ENCODE data around the gene TPH2. TPM values are rescaled to one million over a fixed set of nuclear protein-coding genes. Genes with fewer than 3 reads are reported as not detected.

TPH2 gene
- polyA plus RNA-seq, 2 of the 4 experiments (the other 2 are of a cell fraction), result not detected

- TF ChIP-seq RNF2 (IDR thresholded peaks at IDR 0.05; ENCODE audit: borderline replicate concordance, low read depth) (no peak), POLR2AphosphoS2 (conservative IDR thresholded peaks at IDR 0.05; ENCODE audit: low read length) (no peak)
Observed at GRCh38 chr12:72041811-72042210, 103.2 kb downstream of the TPH2 start (continued).

- DNase-seq (ENCODE audit: low read depth in 1 of 2, low spot score in 1 of 2) (no peak), ATAC-seq (no peak), FAIRE-seq (no peak)
- H3K4me1 ChIP-seq, result no peaks in the 10 kb centered on the region
- no peak overlapping the region for H3K27ac ChIP-seq
- H3K4me3 ChIP-seq, result no peak overlapping the region
- H3K4me2 ChIP-seq, result no peak overlapping the region
- WGBS (ENCODE audit: missing lambda C conversion rate), result 5% methylated on average over 2 of the region's 2 CpGs
- TF ChIP-seq PHF8 (IDR thresholded peaks at IDR 0.05; ENCODE audit: borderline replicate concordance, low read depth), result no peak
- TF ChIP-seq POLR2A (IDR thresholded peaks at IDR 0.05; ENCODE audit: low read length), result no peak
- no peak for TF ChIP-seq PBX3 (IDR thresholded peaks at IDR 0.05)
- no peak for TF ChIP-seq BHLHE40 (IDR thresholded peaks at IDR 0.05; ENCODE audit: low read depth, low read length)
- no peak for TF ChIP-seq EHMT2 (IDR thresholded peaks at IDR 0.05; ENCODE audit: low read depth)
- TF ChIP-seq RARB (CRISPR knock-in tag; IDR thresholded peaks at IDR 0.05), result no peak
- no peak for TF ChIP-seq ZFP36 (IDR thresholded peaks at IDR 0.05; ENCODE audit: borderline replicate concordance, partially characterized antibody)
- no peak for TF ChIP-seq ZSCAN20 (CRISPR knock-in tag; IDR thresholded peaks at IDR 0.05)
- TF ChIP-seq E2F6 (IDR thresholded peaks at IDR 0.05; ENCODE audit: borderline replicate concordance, low read depth), result no peak
- no peak for TF ChIP-seq CHD4 (IDR thresholded peaks at IDR 0.05; ENCODE audit: borderline replicate concordance)
- TF ChIP-seq POLR2AphosphoS2 (conservative IDR thresholded peaks at IDR 0.05; ENCODE audit: low read length), result no peak
- TF ChIP-seq CBX8 (IDR thresholded peaks at IDR 0.05), result no peak
- TF ChIP-seq ELK1 (IDR thresholded peaks at IDR 0.05; ENCODE audit: low read depth, low read length), result no peak
- TF ChIP-seq NPAS2 (CRISPR knock-in tag; IDR thresholded peaks at IDR 0.05; ENCODE audit: borderline replicate concordance), result no peak
- no peak for TF ChIP-seq KDM5A (IDR thresholded peaks at IDR 0.05)
- no peak for TF ChIP-seq EHF (CRISPR knock-in tag; IDR thresholded peaks at IDR 0.05)
- TF ChIP-seq HES2 (IDR thresholded peaks at IDR 0.05), result no peak
- H3K9me3 ChIP-seq, result no peaks in the 10 kb centered on the region
- ChIA-PET POLR2A (no interaction called here), CTCF (no interaction called here)
Observed at GRCh38 chr12:72053604-72054003, 115.0 kb downstream of the TPH2 start.

GRCh38 chr12:72054511-72054910 lies 115.9 kb downstream of the TPH2 start:
- DNase-seq (ENCODE audit: low read depth in 1 of 2, low spot score in 1 of 2) (no peak), ATAC-seq (no peak), FAIRE-seq (no peak)
- Histone ChIP-seq H3K27ac (no peak overlapping the region), H3K4me2 (no peak overlapping the region), H3K9me3 (no peaks in the 10 kb centered on the region), H3K4me1 (no peaks in the 10 kb centered on the region), H3K4me3 (no peak overlapping the region)
- TF ChIP-seq SREBF2 (IDR thresholded peaks at IDR 0.05), result no peak
- no peak for TF ChIP-seq SMC3 (IDR thresholded peaks at IDR 0.05)
- TF ChIP-seq RARB (CRISPR knock-in tag; IDR thresholded peaks at IDR 0.05), result no peak
- no peak for TF ChIP-seq CTCF (IDR thresholded peaks at IDR 0.05)
- TF ChIP-seq HOXB13 (CRISPR knock-in tag; IDR thresholded peaks at IDR 0.05; ENCODE audit: low read depth), result no peak
- TF ChIP-seq CHD4 (IDR thresholded peaks at IDR 0.05; ENCODE audit: borderline replicate concordance), result no peak
- no peak for TF ChIP-seq BHLHE40 (IDR thresholded peaks at IDR 0.05; ENCODE audit: low read depth, low read length)
- TF ChIP-seq ZNF302 (CRISPR knock-in tag; IDR thresholded peaks at IDR 0.05), result no peak
- no peak for TF ChIP-seq CBX2 (IDR thresholded peaks at IDR 0.05; ENCODE audit: borderline replicate concordance, low read depth)
- no peak for TF ChIP-seq POLR2AphosphoS2 (conservative IDR thresholded peaks at IDR 0.05; ENCODE audit: low read length)
- TF ChIP-seq PBX3 (IDR thresholded peaks at IDR 0.05), result no peak
- POLR2A ChIA-PET, result no interaction called here
- CTCF ChIA-PET, result no interaction called here
- WGBS (ENCODE audit: missing lambda C conversion rate), result 4% methylated on average over 2 of the region's 2 CpGs
